Stimulated activated CD8-positive, alpha-beta memory T cell treated with anti-CD3 and anti-CD28 coated beads, Interleukin-15, amount 100 ng/mL, for 4 hours (primary cell): ENCODE results near the gene PLXNA3.

Experiments
- DNase-seq, 2 donors: peaks; one replicate each; pipeline ENCODE4 v3.0.0-alpha.2; 2020; ENCODE audit warnings: low read depth in 2 of 2

Gene PLXNA3

DNA sequence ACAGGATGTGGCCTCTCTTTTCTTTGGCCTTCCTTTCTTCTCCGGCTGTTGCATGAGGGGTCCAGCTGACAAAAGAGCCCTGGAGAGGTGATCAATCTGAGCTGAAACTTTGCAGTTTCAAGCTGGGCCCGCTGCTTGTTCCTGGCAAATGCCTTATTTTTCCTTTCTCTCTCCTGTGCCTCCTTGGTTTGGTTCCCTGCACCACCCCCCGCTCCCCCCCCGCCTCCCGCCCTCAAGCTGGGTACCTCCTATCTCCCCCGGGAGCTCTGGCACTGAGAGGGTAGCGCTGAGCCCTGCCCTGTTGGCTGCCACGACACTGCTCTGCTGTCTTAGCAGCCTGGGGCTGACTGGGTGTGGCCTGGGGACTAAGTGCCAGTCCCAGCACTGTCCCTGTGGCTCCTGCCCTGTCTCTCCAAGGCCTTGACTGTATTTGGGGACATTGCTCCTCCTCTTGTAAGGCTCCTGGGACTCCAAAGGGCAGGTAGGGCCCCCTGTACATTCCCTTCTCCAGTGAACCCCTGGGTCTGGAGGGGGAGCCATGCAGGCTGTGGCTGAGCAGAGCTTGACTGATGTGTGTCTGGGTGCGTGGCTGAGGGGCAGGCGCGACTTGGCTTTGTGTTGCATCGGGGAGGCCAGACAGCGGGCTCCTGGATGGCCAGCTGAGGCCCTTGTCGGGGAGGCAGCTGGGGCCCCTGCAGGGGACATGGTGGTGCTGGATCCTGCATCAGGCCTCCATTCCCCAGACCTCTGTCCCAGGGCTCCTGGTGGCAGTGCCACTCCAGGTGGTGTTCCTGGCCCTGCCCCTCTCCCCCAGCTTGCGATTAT lies 1.1 kb downstream of the PLXNA3 start:
- DNase-seq = no peak

DNA sequence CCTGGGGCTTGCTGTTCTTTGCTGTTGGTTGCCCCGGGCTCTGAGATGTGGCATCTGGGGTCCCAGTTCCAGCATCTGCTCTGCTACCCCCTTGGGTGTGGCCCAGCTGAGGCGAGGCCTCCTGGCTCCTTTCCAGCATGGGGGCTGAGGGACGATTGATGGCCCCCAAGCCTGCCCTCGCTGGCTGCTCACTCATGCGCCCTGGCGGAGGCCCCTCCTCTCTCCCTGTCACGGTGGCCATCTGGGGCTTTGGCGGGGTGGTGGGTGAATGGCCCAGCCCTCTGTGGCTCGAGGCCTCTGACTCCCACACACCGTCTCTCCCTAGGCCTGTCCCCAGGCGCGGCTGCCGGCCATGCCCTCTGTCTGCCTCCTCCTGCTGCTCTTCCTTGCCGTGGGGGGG lies 1.8 kb downstream of the PLXNA3 start:
- no peak for DNase-seq

DNA sequence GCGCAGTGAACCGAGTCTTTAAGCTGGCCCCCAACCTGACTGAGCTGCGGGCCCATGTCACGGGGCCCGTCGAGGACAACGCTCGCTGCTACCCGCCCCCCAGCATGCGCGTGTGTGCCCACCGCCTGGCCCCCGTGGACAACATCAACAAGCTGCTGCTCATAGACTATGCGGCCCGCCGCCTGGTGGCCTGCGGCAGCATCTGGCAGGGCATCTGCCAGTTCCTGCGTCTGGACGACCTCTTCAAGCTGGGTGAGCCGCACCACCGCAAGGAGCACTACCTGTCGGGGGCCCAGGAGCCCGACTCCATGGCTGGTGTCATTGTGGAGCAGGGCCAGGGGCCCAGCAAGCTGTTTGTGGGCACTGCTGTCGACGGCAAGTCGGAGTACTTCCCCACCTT lies 2.2 kb downstream of the PLXNA3 start:
- no peak for DNase-seq

DNA sequence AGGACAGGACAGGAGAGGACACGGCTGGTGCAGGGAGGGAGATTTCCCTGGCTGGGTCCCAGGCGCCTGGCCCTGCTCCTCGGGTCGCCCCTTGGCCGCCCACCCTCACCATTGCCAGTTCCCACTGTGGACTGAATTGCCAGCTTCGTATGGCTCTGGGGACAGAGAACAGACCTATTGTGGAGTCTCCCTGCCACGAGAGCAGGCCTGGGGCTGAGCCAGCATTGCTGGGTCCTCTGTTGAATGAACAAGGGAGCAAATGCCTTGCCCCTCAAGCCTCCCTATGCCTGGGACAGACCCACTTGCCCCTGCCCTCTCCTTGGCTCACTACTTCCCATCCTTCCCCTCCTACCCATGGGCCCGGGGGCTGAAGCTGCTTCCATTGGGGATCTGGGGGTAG lies 4.3 kb downstream of the PLXNA3 start:
- no peak for DNase-seq

DNA sequence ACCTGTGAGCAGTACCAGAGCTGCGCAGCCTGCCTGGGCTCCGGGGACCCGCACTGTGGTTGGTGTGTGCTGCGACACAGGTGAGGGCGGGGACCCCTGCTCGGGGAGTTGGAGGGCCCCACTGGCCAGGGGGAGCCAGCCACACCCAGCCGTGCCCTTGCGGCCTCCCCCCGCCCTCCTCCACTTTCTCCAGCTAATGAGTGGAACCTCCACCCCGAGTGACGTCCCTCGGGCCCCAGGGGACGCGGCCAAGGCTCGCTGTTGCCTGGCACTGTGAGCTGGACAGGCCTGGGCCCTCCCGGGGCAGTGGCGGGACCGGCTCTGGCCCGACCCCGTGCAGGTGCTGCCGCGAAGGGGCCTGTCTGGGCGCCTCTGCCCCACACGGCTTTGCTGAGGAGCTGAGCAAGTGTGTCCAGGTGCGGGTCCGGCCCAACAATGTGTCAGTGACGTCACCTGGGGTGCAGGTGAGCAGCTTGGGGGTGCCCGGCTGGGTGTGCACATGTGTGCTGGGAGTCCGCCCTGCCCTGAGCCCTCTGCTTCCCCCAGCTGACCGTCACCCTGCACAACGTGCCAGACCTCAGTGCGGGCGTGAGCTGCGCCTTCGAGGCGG lies 5.6 kb downstream of the PLXNA3 start:
- no peak for DNase-seq

DNA sequence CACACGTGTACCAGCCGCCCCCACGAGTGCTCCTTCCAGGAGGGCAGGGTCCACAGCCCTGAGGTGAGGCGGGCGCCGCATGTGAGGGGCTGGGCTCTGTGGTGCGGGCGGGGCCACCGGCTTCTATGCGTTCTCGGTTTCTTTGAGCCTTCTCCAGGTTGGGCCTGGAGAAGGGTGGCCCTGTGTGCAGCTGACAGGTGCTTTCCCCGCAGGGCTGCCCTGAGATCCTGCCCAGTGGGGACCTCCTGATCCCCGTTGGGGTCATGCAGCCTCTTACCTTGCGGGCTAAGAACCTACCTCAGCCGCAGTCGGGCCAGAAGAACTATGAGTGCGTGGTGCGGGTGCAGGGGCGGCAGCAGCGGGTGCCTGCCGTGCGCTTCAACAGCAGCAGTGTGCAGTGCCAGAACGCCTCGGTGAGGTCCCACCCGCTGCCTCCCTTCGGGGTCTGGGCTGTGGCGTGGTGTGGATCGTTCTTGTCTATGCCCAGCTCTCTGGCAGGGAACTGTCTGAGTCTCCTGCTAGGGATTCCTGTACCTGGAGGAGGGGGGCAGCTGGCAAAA lies 6.8 kb downstream of the PLXNA3 start:
- no peak for DNase-seq

DNA sequence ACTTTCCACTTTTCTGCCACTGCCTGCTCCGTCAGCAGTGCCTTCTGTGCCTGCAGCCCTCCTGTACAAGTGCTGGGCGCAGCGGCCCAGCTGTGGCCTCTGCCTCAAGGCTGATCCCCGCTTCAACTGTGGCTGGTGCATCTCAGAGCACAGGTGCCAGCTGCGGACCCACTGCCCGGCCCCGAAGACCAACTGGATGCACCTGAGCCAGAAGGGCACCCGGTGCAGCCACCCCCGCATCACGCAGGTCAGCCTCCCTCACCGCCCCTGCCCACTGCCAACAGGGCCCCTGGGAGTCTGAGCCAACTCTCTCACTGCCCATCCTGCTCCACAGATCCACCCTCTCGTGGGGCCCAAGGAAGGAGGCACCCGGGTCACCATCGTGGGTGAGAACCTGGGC lies 7.5 kb downstream of the PLXNA3 start:
- no peak for DNase-seq

DNA sequence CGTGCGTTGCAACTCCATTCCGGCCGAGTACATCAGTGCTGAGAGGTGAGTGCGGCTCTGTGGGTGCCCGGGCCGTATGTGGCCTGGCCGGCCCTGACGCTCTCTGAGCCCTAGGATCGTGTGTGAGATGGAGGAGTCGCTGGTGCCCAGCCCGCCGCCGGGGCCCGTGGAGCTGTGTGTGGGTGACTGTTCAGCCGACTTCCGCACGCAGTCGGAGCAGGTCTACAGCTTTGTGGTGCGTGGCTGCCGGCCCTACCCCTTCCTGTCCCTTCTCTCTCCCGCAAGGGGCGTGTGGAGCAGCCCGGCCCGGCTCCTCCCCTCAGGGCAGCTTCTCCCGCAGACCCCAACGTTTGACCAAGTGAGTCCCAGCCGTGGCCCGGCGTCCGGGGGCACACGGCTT lies 8.0 kb downstream of the PLXNA3 start:
- no peak for DNase-seq

DNA sequence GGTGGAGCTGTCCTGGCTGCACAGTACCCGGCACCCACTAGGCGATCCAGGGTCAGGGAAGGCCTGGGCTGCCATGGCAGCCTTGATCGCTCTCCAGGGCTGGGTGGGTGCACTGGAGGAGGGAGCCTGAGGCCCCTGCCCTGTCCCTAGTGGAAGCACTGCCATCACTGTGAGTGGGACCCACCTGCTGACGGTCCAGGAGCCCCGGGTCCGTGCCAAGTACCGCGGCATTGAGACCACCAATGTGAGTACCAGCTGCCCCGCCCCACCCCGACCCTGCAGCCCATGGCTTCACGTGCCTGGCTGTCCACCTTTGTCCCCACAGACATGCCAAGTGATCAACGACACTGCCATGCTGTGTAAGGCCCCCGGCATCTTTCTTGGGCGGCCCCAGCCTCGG lies 8.8 kb downstream of the PLXNA3 start:
- no peak for DNase-seq

DNA sequence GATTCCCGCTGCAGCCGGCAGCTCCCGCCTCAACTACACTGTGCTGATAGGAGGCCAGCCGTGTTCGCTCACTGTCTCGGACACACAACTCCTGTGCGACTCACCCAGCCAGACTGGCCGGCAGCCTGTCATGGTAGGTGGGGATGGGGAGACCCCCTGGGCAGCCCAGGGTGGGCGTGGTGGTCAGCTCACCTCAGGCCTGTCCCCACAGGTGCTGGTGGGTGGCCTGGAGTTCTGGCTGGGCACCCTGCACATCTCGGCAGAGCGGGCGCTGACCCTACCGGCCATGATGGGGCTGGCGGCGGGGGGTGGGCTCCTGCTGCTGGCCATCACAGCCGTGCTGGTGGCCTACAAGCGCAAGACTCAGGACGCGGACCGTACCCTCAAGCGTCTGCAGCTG lies 9.5 kb downstream of the PLXNA3 start:
- no peak for DNase-seq

DNA sequence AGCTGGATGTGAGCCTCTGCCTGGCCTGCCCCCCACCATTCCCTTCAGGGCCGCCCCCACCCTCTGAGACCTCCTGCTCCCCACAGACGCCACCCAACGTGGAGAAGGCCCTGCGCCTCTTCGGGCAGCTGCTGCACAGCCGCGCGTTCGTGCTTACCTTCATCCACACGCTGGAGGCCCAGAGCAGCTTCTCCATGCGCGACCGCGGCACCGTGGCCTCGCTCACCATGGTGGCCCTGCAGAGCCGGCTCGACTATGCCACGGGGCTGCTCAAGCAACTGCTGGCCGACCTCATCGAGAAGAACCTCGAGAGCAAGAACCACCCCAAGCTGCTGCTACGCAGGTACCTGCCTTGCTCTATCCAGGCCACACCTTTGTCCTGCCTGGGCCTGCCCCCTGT lies 10.1 kb downstream of the PLXNA3 start:
- DNase-seq = no peak

DNA sequence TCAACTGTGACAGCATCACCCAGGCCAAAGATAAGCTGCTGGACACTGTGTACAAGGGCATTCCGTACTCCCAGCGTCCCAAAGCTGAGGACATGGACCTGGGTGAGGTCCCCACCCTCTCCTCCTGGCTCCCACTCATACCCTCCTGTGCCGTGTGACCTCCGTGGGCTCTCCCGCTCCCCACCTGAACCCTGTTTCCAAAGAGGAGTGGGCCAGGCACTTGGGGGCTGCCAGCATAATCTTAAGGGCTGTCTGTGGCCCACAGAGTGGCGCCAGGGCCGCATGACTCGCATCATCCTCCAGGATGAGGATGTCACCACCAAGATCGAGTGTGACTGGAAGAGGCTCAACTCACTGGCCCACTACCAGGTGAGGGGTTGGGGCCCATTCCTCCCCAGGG lies 11.0 kb downstream of the PLXNA3 start:
- no peak for DNase-seq

DNA sequence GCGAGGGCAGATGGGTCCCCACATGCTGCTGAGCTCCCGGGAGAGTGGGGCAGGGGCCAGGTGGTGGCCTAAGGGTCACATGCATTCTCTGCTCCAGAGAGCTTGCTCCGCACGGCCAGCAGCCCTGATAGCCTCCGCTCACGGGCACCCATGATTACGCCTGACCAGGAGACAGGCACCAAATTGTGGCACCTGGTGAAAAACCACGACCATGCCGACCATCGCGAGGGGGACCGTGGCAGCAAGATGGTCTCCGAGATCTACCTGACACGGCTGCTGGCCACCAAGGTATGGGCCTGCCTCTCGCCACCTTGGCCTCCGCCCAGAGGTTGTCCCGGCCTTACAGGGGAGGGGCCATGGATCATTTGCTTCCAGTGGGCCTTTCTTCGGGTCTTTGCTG lies 11.8 kb downstream of the PLXNA3 start:
- DNase-seq = no peak

DNA sequence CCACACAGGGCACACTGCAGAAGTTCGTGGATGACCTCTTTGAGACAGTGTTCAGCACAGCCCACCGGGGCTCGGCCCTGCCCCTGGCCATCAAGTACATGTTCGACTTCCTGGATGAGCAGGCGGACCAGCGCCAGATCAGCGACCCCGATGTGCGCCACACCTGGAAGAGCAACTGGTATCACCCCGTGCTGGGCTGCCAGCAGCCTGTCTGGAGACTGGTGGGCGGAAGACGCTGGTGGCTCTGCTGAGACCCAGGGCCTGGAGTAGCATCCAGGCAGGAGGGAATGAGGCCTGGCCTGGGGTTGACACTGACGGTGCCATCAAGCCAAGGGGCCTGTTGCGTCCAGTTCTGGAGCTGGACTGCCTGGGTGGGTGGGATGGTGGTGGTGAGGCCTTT lies 12.4 kb downstream of the PLXNA3 start:
- DNase-seq = no peak

DNA sequence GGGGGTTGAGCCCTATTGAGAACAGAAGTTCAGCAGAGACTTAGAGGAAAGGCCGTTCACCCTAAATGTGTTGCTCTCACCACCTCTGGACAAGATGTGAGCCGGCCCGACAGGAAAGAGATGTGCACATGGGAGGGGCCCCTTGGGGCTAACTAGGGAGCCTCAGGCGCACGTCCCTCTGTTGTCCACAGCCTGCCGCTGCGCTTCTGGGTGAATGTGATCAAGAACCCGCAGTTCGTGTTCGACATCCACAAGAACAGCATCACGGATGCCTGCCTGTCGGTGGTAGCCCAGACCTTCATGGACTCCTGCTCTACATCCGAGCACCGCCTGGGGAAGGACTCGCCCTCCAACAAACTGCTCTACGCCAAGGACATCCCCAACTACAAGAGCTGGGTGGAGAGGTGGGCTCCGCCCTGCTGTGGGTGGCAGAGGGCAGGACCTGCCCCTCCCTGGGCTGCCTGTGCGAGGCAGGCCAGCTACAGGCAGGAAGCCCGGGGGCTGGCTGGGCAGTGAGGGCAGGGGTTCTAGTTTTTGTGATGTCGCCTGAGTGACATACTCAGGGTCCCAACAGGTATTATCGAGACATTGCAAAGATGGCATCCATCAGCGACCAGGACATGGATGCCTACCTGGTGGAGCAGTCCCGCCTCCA lies 13.0 kb downstream of the PLXNA3 start:
- DNase-seq = no peak

DNA sequence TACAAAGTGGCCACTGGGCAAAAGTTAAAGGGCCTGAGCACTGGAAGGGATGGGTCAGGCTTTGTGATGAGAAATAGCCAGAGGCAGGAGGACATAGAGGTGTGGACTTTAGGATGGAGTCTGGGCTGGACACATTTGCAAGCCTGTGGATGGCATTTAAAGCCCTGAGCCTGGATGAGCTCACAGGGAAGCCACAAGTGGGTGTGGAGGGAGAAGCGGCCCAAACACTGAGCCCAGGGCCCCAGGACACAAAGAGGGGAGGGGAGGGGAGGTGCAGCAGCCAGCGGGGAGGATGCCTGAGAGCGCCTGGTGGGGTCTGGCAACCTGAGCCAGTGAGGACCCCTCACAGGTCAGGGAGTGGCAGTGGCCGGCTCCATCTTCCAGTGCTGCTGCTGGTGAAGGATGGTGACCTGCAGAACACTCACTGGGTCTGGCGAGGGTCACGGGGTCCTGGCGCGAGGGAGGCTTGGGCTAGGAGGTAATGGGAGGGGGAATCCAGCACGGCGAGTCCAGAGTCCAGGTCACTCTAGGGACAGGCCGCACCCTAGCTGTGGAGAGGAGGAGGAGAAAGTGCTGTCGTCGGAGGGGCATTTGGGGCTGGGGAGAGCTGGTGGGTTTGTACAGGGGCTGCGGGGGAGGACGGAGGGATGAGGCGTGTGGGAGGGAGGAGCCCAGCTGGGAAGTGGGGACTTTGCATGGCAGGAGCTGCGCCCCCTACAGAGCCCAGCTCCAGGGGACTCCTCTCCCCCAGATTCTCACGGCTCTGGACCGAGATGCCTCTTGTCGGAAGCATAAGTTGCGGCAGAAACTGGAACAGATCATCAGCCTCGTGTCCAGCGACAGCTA lies 14.0 kb downstream of the PLXNA3 start:
- no peak for DNase-seq

DNA sequence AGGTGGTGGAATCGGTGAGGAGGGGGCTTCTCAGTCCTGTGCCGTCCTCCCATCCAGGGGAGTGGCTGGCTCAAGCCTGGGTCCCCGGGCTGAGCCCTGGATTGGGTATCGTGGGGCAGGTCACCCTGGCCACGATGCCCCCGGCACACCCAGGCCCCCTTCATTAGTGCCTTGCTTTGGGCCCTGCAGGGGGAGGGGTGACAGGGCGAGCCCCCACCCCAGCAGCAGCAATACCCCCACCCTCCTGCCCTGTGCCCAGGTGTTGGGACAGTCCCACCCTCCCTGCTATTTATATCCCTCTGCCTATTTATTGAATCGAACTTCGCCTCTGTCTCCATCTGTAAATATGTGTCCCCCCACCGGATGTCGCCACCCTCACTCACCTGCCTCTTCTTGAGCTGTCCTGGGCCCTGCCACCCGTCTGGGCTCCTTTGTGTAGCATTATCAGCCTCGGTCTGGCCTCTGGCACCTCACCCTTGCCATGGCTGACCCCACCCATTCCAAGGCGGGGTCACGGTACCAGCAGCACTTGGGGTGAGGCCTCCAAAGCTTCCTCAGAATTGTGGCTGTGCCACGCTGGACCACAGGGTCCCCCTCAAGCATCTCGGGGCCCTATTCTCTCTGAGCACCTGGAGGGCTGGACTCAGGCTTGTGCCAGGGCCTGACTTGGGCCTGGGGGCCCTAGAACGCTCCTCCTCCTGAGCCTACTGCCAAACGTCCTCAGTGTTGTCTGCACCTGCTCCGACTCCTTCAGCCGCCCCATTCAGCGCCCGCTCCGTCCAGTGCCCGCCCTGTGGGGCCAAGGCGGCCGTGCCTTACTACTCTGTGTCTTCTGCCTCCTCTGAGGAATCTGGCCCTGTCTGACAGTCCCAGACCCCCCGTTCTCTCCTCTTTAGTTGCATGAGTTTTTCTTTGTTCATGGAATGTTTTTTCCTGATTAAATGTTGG lies 14.9 kb downstream of the PLXNA3 start:
- no peak for DNase-seq

DNA sequence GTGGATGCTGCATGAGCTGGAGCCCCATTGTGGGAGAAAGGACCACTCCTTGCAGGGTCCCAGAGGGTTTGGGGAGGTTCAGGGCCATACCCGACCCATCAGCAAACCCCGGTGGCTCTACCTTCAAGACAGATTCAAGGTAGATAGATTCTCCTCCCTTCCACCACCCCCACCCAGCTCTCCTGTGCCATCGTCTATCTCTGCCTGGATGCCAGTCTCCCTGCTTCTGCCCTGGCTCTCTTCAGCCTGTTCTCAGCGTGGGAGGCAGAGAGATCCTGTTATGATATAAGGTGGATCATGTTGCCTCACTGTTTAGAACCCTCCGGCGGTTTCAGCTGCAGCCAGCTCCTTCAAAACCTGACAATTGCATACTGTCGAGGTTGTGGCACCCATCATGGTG lies 15.6 kb downstream of the PLXNA3 start:
- DNase-seq = no peak

DNA sequence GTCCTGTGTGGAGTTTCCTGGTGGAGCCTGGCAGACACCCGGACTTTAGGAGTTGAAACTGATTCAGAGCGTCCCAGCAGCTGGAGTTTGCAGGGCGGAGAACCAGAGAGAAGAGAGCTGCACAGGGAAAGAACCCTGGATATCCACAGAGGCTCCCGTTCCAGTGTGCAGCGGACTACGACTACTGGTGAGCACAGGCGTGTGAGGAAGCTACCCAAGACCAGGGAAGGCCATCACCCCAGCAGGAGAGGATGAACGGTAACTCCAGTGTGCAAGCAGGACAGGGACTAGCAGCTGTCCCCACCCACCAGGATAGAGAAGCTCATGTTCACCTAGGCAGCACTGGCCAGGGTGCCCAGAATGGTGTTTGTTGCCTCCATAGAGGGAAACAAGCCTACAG lies 18.7 kb downstream of the PLXNA3 start:
- DNase-seq = no peak

DNA sequence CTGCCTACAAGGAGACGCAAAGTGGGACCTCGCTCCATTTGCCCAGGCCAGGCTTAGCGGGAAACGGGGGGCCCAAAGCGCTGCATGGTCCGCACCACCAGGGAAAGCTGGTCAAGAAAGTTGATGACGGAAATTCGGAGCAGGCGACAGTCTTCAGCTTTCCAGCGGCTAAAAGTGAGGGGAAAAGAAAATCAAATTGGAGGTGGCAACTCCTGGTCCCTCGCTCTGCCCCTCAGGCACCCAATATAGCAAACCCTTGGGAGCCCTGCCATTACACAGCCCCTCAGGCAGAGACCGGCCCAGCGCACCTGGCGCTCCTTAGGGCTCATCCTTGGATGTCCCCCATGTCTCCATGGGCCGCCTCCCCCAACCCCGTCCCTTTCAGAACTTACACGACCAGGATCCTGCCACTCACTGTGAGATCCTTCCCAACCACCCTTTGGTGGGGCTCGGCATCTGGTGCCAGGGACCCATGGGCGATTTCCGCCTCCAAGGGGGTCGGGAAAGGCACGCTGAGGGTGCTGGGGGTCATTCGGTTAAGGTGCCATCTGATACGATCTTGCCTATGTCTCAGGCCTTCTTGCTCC lies 19.9 kb downstream of the PLXNA3 start:
- DNase-seq = no peak
